Activated CD8-positive, alpha-beta T cell treated with anti-CD3 and anti-CD28 coated beads for 36 hours (primary cell): ENCODE results near the gene JAK3. TPM values are rescaled to one million over a fixed set of nuclear protein-coding genes. Genes with fewer than 3 reads are reported as not detected.

ENCODE experiments used
- ATAC-seq: fragments of 200-7000 bp; cut with Tn5 transposase; one replicate; pipeline ENCODE4 v1.10.0; 2021; ENCODE audit warnings: mild to moderate bottlenecking, moderate library complexity
- CTCF ChIA-PET: fragments of 350-600 bp; sonication (Branson Sonifier 250); formaldehyde crosslinking; loops from one replicate; lab custom pipeline; 2021; ENCODE audit warnings: antibody characterized with exemption; lab: Charles Lee
- POLR2A ChIA-PET: fragments of 350-600 bp; sonication (Branson Sonifier 250); formaldehyde crosslinking; loops from one replicate; lab custom pipeline; 2021; ENCODE audit warnings: antibody characterized with exemption; lab: Charles Lee
- DNase-seq: peaks from one replicate; pipeline ENCODE4 v3.0.0-alpha.2; 2020
- H3K27ac Mint-ChIP-seq: one replicate; pipeline ENCODE4 v1.8.0; 2021; ENCODE audit warnings: mild to moderate bottlenecking, mixed read lengths
- H3K27me3 Mint-ChIP-seq: one replicate; pipeline ENCODE4 v1.8.0; 2021; ENCODE audit warnings: mixed read lengths
- H3K36me3 Mint-ChIP-seq: one replicate; pipeline ENCODE4 v1.8.0; 2021; ENCODE audit warnings: low read depth, mixed read lengths
- H3K4me1 Mint-ChIP-seq: one replicate; pipeline ENCODE4 v1.8.0; 2021; ENCODE audit warnings: low read depth, mixed read lengths
- H3K4me3 Mint-ChIP-seq: one replicate; pipeline ENCODE4 v1.8.0; 2021; ENCODE audit warnings: mild to moderate bottlenecking, moderate library complexity, mixed read lengths
- H3K9me3 Mint-ChIP-seq: one replicate; pipeline ENCODE4 v1.8.0; 2021; ENCODE audit warnings: mixed read lengths
- intact Hi-C: fragments of 100-400 bp; cut with micrococcal nuclease; formaldehyde crosslinking; loops from one replicate; pipeline ENCODE4 v1.10.0; 2022
- total RNA-seq, 2 experiments: library from RNA; stranded (reverse); gene quantifications; one replicate each; pipeline ENCODE4 v1.2.3, GENCODE V29; 2021
- TF ChIP-seq, protein P1 (sequence below): fragments of 200-600 bp; IDR thresholded peaks from one replicate; pipeline ENCODE4 v1.8.0; 2022; ENCODE audit warnings: antibody characterized with exemption, mild to moderate bottlenecking

Gene JAK3
- total RNA-seq, 2 experiments from 2014 or later: 120 to 126 TPM

DNA sequence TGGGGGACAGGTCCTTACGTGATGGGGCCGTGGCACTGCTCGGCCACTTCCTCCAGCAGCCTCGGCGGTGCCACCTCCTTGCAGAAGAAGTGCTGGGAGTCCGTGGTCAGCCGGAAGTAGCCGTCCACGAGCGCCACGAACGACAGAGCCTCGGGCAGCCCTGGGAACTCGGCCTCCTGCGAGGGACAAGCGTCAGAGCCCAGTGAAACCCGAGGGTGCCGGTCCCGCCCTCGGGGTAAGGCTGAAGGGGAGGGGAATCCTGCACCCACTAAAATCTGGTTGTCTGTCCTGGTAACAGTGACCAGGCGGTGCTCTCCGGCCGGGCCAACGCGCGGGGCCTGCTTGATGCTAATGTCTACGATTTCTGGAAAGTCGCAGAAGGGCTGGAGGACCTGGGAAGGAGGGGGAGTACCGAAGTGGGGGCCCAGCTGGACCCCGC, 6.4 kb downstream of the JAK3 start:
- Mint-ChIP-seq H3K4me3 (no peak overlapping the region), H3K27ac (no peak overlapping the region), H3K36me3 (peaks cover 73% of the 10 kb centered on the region), H3K9me3 (no peaks in the 10 kb centered on the region), H3K4me1 (peaks cover 40% of the 10 kb centered on the region), H3K27me3 (no peaks in the 10 kb centered on the region)
- ATAC-seq (no peak), DNase-seq (no peak)
- POLR2A ChIA-PET: interaction anchor here (0.8 to 1.1 kb wide), 2 partner anchors 10 to 121 kb away, joined by 3 read pairs; no protein-coding TSS in a partner anchor
- CTCF ChIA-PET: no interaction called here
- intact Hi-C loops: no loop called here
- TF ChIP-seq, protein P1, sequence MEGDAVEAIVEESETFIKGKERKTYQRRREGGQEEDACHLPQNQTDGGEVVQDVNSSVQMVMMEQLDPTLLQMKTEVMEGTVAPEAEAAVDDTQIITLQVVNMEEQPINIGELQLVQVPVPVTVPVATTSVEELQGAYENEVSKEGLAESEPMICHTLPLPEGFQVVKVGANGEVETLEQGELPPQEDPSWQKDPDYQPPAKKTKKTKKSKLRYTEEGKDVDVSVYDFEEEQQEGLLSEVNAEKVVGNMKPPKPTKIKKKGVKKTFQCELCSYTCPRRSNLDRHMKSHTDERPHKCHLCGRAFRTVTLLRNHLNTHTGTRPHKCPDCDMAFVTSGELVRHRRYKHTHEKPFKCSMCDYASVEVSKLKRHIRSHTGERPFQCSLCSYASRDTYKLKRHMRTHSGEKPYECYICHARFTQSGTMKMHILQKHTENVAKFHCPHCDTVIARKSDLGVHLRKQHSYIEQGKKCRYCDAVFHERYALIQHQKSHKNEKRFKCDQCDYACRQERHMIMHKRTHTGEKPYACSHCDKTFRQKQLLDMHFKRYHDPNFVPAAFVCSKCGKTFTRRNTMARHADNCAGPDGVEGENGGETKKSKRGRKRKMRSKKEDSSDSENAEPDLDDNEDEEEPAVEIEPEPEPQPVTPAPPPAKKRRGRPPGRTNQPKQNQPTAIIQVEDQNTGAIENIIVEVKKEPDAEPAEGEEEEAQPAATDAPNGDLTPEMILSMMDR: no peak

DNA sequence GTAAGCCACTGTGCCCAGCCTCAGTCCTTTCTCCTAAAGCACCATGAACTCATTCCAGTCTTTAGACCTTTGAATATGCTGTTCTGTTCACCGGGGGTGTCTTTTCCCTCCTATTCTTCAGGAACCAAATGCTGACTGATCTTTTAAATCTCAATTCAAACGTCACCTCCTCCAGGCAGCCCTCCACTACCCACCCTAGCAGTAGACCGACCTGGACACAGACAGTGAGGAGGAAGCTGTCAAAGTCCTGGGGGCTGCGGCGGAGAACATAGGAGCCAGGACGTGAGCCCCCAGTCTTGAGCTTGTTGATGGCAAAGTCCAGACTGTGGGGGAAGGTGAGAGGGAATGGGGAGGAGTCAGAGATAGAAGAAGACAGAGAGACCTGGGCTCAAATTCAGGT, 7.8 kb downstream of the JAK3 start:
- CTCF ChIA-PET: no interaction called here
- POLR2A ChIA-PET: interaction anchor here (1.1 to 1.3 kb wide), 5 partner anchors 9 to 21 kb away, joined by 3 to 7 read pairs (median 4); partner anchors contain the start of gene RPL18A
- TF ChIP-seq, protein P1: no peak
- no peaks in the 10 kb centered on the region for H3K27me3 Mint-ChIP-seq
- intact Hi-C loops: no loop called here
- H3K4me3 Mint-ChIP-seq: no peak overlapping the region
- no peak for ATAC-seq
- H3K27ac Mint-ChIP-seq: peak overlapping the region; percentile 5
- no peaks in the 10 kb centered on the region for H3K9me3 Mint-ChIP-seq
- peaks cover 33% of the 10 kb centered on the region for H3K4me1 Mint-ChIP-seq
- no peak for DNase-seq
- peaks cover 78% of the 10 kb centered on the region for H3K36me3 Mint-ChIP-seq

GRCh38 chr19:17837972-17838371, 9.8 kb downstream of the JAK3 start:
- POLR2A ChIA-PET: interaction anchor here (1.7 to 2.7 kb wide), 3 partner anchors 10 to 22 kb away, joined by 4 to 10 read pairs (median 8); partner anchors contain the start of genes JAK3 and RPL18A
- H3K36me3 Mint-ChIP-seq: peaks cover 67% of the 10 kb centered on the region

DNA sequence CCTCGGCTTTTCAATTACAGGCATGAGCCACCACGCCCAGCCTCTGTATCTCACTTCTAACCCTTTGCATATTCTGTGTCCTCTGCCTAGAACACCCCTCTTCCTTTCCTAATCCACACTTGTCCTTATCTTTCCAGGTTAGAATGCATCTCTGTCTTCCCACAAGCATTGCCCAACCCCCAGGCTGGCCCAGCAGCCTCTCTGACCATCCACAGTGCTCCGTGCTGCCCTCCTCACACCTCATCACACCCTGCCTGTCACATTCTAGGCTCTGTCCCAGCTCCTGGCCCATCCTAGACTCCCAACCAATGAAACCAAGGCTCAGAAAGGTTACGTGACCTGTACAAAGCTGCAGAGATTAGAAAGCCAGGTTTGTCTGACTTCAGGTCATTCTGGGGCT, 11.3 kb downstream of the JAK3 start:
- ATAC-seq (no peak), DNase-seq (no peak)
- no peaks in the 10 kb centered on the region for H3K27me3 Mint-ChIP-seq
- TF ChIP-seq, protein P1: no peak
- POLR2A ChIA-PET: interaction anchor here (1.0 to 2.7 kb wide), 3 partner anchors 11 to 23 kb away, joined by 3 to 10 read pairs (median 8); partner anchors contain the start of genes JAK3 and RPL18A
- H3K36me3 Mint-ChIP-seq: peaks cover 71% of the 10 kb centered on the region
- CTCF ChIA-PET: no interaction called here
- H3K9me3 Mint-ChIP-seq: peaks cover 1% of the 10 kb centered on the region
- intact Hi-C loops: no loop called here
- H3K27ac Mint-ChIP-seq: peak overlapping the region; percentile 0
- H3K4me1 Mint-ChIP-seq: peaks cover 15% of the 10 kb centered on the region
- no peak overlapping the region for H3K4me3 Mint-ChIP-seq

More at GRCh38 chr19:17837972-17838371, 9.8 kb downstream of the JAK3 start:
- TF ChIP-seq, protein P1: no peak
- no peaks in the 10 kb centered on the region for H3K27me3 Mint-ChIP-seq
- intact Hi-C loops: no loop called here
- H3K9me3 Mint-ChIP-seq: no peaks in the 10 kb centered on the region
- H3K27ac Mint-ChIP-seq: no peak overlapping the region
- ATAC-seq (no peak), DNase-seq (no peak)
- peaks cover 15% of the 10 kb centered on the region for H3K4me1 Mint-ChIP-seq
- no peak overlapping the region for H3K4me3 Mint-ChIP-seq
- CTCF ChIA-PET: interaction anchor here (0.7 kb wide), 1 partner anchor 21 kb away, joined by 3 read pairs; no protein-coding TSS in a partner anchor
